HG03064 (cell line): ENCODE results near the gene LCP2.
"Not testable (repeated sequence)": the region's sequence is repeated elsewhere in the genome, so short reads cannot be mapped to it uniquely, and the experiment has no call there.

ENCODE experiments used
- ATAC-seq: cut with Tn5 transposase; IDR thresholded peaks from one replicate; pipeline ENCODE4 v1.9.1; 2021; ENCODE audit warnings: low read depth; ENCODE audit not compliant: unreplicated experiment

Gene LCP2

DNA sequence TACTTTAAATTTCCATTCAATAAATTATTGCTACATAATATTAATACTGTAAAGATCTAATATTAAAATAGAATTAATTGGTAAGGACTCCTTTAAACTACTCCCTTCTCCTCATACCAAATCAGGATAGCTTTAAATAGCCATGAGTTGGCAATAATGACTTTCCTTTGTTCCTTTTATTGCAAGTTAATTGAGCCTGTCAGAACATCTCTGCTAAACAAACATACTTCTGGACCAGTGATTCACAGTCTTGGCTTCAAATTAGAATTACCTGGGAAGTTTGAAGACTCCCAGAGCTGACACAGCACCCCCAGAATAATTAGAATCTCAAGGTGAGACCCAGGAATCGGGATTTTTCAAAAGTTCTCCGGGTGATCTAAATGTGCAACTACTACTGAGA, 46.1 kb downstream of the LCP2 start:
- no peak for ATAC-seq

DNA sequence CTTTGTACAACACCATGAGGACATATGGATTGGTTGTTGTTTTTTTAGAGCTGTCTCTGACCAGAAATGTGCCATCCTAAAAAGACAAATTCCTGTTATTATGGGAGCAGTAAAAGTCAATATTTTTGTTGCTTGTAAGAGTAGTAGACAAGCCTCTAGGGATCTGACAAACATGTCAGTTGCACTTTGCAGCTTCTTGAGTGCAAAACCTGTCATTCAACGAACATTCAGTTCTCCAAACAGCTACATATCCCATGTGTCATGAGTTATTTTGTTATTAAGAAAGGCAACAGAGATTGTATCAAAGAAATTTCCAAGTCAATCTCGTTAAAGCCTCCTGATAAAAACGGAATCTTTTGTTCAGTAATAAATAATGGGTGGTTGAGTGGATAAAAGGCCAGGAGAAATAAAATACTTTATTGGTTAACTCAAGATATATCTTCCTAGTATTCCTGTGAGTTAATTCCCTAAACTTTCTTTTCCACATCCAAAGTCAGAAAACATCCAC, 46.7 kb downstream of the LCP2 start:
- ATAC-seq: no peak

DNA sequence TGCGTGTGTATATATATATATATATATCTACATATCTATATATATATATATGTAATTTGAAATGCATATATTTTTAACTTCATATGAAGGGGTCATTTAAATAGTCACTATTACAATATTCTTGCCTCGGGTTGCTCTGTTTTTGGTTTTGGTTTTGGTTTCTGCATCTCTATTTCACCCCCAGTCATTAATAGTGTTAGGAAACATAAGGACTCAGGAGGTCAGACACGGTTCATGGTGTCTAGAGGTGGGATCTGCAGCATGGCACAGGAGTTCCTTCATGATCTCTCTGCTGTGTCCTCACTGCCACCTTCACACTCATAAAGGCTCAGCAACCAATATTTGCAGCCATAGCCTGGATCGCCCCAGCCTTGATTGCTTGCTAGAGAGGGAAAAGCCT, 48.2 kb downstream of the LCP2 start:
- no peak for ATAC-seq

DNA sequence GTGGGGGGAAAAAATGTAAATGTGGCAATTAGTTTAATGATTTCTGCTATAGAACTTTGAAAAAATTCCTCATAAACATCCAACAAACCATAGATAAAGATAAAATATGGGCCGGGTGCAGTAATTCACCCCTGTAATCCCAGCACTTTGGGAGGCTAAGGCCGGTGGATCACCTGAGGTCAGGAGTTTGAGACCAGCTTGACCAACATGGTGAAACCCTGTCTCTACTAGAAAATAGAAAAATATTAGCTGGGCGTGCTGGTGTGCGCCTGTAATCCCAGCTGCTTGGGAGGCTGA, 48.7 kb downstream of the LCP2 start:
- not testable (repeated sequence) for ATAC-seq

DNA sequence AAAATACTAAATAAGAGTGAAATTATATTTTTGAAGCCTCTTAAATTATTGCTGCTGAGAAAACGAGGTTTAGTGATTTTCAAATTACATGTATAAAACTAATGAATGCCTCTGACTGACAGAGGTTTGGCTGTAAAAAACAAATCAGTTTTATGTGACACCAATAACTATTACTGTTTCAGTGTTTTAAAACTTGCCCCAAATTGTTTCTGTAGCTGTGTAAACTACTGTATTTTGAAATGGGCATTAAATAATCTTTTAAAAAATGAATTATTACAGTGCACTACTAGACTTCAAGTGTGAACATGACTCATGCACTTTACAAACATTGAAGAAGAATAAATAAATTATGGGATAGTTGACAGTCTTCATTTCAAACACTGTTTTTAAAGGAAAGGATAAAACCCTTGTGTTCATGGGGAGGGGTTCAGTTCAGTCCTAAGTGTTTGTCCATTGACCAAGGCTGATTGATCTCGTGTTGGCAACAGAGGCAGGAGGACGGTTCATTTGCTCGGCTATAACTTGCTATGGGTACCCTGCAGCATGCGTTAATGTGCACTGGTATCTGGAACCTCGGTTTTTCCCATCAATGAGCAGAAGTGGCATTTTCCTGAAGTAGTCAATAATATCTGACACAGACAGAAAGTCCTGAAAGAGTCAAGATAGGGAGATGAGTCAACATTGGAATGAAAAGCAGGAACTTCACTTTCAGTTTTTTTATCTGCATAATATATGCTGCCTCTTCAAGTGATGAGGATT, 49.2 kb downstream of the LCP2 start:
- no peak for ATAC-seq

DNA sequence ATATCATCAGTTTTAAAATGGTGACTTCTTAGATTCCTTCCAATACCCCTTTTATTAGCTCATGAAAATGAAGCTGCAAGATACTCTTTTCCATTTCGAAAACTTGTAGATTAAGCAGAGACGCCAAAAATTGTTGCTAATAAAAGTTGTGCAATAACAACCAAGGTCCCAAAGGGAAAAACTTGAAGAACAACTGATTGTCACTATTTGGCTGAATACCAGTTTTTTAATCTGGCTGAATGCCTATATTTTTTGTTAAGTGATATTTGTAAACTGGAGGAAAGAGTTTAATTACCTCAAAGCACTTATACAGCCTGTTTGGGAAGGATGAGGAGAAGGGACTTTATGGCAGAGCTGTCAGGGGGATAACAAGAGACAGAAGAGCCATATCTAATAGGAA, 50.2 kb downstream of the LCP2 start:
- no peak for ATAC-seq

DNA sequence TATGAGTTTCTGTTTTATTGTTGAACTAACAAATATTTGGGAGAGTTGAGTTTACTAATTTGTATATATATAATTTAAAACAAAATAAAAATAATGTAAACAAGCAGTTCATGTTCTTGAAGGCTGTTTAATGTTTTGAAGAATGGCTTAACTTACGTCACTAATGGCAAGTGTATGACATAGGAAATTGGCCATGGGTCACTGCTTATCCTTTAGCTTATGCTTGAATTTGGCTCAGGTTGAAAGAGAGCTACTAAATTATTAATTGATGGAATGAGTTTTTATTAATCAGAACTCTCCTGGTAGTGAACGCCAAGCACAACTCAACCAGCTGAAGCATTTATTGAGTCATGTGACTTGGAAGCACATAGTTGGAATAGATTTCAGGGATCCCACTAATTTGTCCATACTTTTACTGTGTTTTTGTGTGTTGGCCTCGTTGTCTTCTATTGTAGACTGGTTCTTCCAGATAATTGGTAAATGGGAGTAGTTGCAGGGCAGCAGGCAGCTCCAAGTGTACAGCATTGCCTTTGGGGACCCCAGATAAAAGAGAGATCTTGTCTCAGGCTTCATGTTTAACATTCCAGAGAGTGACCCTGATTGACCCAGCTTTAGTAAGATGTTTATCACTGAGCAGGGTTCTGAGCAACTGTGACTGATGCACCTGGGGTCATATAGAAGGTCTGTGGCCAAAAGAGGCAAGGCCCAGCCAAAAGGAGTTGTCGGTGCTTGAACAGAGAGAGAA, 51.3 kb downstream of the LCP2 start:
- no peak for ATAC-seq

DNA sequence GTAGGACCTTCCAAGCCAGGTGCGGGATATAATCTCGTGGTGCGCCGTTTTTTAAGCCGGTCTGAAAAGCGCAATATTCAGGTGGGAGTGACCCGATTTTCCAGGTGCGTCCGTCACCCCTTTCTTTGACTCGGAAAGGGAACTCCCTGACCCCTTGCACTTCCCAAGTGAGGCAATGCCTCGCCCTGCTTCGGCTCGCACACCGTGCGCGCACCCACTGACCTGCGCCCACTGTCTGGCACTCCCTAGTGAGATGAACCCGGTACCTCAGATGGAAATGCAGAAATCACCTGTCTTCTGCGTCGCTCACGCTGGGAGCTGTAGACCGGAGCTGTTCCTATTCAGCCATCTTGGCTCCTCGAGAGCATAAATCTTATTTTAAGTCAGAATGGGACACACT, 52.1 kb downstream of the LCP2 start:
- ATAC-seq: not testable (repeated sequence)

DNA sequence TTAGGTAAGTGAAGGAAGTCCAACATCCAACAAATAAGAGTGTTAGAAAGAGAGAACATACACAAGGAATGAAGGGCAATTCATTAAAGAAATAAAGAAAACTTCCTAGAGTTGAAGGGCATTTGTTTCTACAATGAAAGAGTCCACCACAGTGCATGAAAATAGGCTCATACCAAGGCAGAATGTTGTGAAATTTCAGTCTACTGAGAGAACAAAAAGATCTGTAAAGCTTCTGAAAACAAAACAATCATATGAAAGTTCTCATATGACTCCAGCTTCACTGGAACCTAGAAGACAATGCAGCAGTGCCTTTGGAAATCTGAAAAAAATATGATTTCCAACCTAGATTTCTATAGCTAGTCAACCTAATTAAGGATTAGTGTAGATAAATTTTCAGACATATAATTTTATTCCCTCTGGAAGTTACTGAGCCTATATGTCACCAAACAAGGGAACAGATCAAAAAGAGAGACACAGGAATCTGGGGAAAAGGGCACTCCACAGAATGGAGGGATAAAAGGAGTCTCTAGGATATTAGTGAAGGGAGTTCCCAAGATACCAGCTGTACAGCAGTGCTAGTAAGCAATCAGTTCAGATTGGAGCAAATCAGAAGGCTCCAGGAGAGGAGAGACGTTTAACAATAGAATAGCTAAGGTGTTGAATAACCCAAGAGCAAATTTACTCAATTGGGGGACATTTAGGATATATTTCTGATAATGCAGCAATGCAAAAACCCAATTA, 59.0 kb downstream of the LCP2 start:
- ATAC-seq: no peak

DNA sequence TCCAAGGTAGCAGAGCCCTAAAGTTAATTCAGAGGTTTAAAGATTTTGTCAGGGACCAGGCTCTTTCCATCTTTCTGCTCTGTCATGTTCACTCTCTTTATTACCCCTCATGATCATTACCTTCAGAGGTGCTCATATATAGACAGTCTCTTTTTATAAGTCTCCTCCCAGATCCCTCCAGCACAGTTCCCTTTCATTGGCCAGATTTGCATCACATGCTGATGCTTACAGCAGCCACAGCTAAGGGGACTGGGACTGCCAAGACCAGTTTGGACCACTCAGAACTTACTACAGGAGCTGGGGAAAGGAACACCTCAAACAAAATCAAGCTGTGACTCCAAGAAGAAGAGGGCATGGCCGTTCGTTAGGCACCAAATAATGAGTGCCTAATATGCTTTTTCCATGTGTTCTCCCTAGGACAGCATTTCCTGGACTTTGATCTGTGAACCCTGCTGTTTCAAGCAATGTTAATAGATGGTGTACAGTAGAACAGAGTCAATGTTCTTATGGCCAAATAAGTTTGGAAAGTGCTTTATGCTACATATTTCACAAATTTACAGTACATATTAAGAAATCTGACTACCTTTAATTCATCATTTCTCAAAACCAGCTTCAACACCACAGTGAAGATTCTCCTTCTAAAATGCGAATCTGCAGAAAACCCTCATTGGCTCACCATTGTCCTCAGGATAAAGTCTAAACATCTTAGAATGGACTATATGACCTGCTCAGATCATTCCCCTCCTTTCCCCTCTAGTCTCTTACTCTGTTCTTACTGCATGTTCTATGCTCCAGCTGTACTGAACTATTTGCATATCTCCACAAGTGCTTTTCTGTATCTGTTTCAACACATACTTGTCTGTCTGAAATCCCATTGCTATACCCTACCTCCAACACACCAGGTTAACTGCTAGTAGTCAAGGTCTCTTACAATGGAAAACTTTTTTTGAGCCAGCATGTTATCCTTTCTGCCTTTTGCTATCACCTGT, 61.4 kb downstream of the LCP2 start:
- no peak for ATAC-seq

DNA sequence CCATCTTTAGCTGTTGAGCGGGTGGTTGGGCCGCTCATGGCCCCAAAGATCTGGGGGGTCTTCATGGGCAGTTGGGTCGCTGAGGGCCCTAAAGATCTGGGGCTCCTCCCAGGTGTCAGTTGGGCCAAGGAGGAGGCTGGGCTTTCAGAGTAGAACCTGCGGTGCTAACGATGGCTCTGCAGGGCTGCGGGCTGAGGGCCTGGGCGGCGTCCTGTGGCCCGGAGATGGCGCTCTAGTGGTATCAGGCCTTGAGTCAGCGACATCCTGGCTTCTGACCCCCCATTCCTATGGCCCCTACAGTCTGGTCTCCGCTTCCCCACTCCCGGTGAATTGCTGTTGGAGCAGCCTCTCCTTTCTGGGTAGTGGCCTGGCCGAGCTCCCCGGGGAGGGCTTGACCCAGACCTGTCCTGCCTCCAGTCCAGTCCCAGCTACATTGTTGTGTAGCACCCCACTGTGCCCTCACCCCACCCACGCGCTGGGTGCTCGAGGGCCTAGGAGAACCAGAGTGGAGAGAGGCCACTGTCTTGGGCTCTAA, 64.2 kb downstream of the LCP2 start:
- no peak for ATAC-seq

DNA sequence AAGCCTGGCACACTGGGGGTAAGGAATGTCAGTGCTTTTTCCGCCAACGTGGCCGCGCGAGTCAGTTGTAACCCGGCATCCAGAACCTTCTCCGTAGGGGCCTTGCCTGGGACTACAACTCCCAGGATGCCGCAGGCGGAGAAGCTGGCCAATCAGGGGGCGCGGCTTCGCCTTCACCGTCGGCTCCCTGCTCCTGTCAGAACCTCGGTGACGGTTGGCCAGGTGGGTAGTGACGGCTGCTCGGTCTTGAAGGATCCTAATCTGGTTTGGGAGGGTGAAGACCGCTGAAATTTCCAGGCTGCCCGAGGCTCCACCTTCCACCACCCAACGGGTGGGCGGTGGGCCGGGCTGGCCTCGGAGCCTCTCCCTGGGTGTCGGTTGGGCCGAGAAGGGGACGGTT, 64.8 kb downstream of the LCP2 start, which contains the start of gene C5orf58:
C5orf58 (plus strand) TSS at position 200 of the 400 bp plus-strand sequence. CDS start 1,992 bp downstream, outside the sequence.
- no peak for ATAC-seq

DNA sequence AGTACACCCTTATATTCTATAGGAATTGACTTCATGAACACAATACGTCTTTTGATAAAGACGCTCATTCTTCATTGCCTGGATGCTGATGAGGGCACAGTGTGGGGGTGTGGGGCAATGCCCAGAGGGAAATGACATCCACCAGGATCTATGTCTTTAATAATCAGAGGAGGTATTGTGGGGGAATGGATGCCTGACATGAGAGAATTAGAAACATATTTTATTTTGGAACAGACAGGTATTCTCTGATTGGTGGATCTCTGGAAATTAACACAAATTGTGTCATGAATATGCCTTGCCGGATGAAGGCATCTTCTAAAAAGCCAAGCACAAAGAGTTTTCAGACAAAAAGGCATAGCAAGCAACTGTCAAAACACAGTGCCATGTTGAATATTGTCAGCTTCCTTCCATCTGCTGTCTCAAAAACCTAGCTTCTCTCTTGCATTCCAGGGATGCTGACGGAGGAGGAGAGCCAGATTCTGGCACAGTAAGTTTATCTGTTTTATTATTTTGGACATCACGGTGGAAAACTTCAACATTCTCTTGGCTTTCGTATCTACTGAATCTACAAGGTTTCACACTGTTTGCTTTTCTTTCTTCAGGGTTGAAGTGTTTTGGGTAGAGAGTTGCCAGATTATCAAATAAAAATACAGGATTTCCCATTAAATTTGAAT, 68.7 kb downstream of the LCP2 start:
- no peak for ATAC-seq

DNA sequence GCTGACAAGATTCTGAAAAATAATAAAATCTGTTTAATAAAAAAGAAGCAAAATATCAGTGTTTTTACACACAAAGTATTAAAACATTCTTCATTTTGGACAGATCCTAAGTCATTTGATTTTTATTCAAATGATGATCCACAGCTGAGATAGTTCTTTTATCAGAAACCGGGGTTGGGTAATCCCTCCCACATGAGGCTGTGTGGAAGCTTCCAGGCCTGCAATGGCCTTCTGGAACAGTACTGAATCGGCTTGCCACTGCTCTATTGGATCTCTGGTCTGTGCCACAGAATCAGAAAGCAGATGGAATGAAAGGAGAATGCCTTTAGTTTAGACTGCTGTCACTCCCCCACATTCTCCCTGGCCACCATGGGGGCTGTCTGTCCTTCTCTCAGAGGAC, 70.9 kb downstream of the LCP2 start:
- ATAC-seq: no peak

DNA sequence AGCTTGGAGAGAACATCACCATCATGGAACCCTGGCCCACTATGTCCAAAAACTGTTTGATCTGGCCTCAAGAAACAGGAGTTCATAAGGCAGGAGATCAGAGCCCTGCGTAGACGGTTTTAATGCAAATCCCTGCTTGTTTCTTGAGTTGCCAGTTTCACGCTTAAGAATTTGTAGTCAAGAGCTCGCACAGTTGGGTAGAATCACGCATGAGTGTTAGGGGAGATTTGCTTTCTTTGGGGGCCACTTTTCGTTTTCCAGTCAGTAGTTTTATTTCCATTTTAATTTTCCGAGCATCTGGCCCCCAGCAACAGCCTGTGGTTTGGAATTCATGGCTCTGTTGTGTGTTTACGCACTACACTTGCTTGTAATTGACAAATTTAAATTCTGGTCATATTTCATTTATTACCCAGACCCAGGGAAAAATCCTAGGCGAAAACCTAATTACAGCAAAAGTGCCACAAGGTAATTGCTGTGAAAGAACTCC, 71.4 kb downstream of the LCP2 start:
- ATAC-seq: no peak

DNA sequence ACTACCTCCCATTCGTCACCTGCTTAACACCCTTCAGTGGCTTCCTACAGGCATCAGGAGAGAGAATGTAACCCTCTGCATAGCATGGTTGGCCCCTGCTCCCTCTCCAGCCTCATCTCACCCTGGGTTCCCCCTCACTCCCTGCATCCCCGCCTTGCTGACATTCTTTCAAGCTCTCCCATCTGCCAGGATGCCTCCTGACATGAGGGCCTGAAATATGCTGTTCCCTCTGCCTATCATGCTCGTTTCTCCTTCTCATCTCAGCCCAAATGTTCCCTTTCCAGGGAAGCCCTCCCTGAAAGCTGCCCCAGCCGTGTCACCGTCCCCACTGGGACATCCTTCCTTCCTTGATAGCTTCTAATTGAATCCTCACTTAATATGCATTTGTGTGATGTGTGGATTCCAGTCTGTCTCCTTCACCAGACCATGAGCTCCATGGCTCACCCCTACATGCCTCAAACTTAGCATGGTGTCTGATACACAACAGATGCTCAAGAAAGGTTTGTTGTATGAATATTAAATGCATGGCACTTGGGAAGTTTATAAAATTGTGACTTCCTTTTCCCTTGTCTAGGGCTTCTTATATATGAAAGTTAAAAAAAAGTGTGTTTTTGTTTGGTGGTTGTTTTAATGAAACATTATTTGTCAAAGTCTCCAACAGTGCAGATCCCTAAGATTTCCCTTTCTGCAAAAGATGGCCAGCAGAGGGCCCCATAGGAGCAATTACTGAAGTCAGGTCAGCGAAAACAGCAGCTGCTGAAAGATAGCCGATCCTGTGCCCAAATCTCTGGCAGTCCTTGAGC, 72.0 kb downstream of the LCP2 start:
- ATAC-seq: no peak

DNA sequence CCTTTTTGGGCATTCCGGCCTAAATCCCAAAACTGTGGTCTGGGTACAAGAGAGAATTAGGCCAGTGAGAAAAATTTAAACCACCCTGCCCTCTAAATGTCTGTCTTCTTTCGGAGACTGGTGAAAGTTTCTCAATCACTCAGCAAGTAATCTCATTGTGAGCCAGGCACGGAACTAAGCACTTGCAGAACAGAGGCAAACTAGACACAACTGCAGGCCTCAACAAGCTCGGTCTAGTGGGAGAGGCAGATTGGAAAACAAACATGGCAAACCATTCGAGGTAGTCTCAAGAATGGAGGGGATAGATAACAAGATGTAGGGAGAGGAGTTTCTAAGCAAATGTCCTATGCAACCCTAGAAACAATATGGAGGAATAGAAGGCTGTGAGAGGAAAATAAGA, 73.7 kb downstream of the LCP2 start:
- ATAC-seq: no peak

DNA sequence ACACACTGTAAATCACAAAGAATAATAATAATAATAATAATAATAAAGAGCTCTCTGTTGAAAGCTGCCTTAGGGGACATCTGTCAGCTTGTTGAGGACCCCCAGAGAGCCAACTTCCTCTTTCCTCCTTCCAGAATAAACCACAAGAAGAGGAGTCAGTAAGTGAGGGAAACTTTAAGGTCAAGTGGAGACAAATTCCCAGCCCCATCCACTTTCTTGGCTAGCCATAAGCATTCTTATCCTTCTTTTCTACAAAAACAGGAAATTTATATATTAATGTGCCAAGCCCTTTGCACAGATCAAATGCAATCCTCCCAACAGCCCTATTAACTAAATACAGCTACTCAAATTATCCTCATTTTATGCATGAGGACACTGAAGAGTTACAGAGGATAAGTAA, 74.2 kb downstream of the LCP2 start:
- ATAC-seq: no peak
